ENCODE measurements around the gene CELSR1. TPM values are rescaled to one million over a fixed set of nuclear protein-coding genes. Genes with fewer than 3 reads are reported as not detected.
A peak's percentile ranks its signal among the peaks of the same experiment; 100 is the strongest.

CELSR1 gene
- 32.9 TPM for total RNA-seq

- no peak for DNase-seq (ENCODE audit: extremely low spot score in 2 of 2)
- Histone ChIP-seq H3K4me3 (peak within 1 kb of the TSS; percentile 52 to 54), H3K27me3 (no peaks in the 10 kb centered on the region), H3K36me3 (no peaks in the 10 kb centered on the region), H3K4me1 (peaks cover 38% of the 10 kb centered on the region), H3K27ac (peak within 1 kb of the TSS; percentile 77), H3K9me3 (no peaks in the 10 kb centered on the region)
- intact Hi-C loops (cut with DNase I), result loop anchor here (5.0 kb wide), 1 partner anchor 685 kb away; no protein-coding TSS in a partner anchor
- no peak for TF ChIP-seq POLR2AphosphoS5 (IDR thresholded peaks at IDR 0.05; ENCODE audit: insufficient read depth in 1 of 2, low read depth in 1 of 2)
- TF ChIP-seq CTCF (IDR thresholded peaks at IDR 0.05), result no peak
- no peak for TF ChIP-seq POLR2A (IDR thresholded peaks at IDR 0.05)
These were observed at the start of gene CELSR1 for GRCh38 chr22:46537225-46537945. CELSR1 (minus strand) TSS chr22:46537620; CDS start chr22:46537170, 450 bp downstream.

- peaks cover 47% of the 10 kb centered on the region for H3K4me1 ChIP-seq
- H3K27ac ChIP-seq, result no peak overlapping the region
- H3K36me3 ChIP-seq, result no peaks in the 10 kb centered on the region
- no peak for DNase-seq (ENCODE audit: extremely low spot score in 2 of 2)
- no peaks in the 10 kb centered on the region for H3K27me3 ChIP-seq
- no peak overlapping the region for H3K4me3 ChIP-seq
- TF ChIP-seq POLR2A (IDR thresholded peaks at IDR 0.05) (no peak), CTCF (IDR thresholded peaks at IDR 0.05) (no peak)
- no peaks in the 10 kb centered on the region for H3K9me3 ChIP-seq
- intact Hi-C loops (cut with DNase I), result no loop called here
These were observed 49.6 kb upstream of the CELSR1 start for GRCh38 chr22:46587061-46587460.

GRCh38 chr22:46586531-46587011 lies 49.2 kb upstream of the CELSR1 start:
- Histone ChIP-seq H3K27me3 (no peaks in the 10 kb centered on the region), H3K27ac (no peak overlapping the region)
- intact Hi-C loops (cut with DNase I), result no loop called here

GRCh38 chr22:46586123-46586519 lies 48.7 kb upstream of the CELSR1 start:
- intact Hi-C loops (cut with DNase I), result no loop called here
- TF ChIP-seq CTCF (IDR thresholded peaks at IDR 0.05) (no peak), POLR2AphosphoS5 (IDR thresholded peaks at IDR 0.05; ENCODE audit: insufficient read depth in 1 of 2, low read depth in 1 of 2) (no peak), POLR2A (IDR thresholded peaks at IDR 0.05) (no peak)
- Histone ChIP-seq H3K36me3 (no peaks in the 10 kb centered on the region), H3K4me3 (no peak overlapping the region), H3K27ac (no peak overlapping the region), H3K9me3 (no peaks in the 10 kb centered on the region), H3K27me3 (no peaks in the 10 kb centered on the region), H3K4me1 (peaks cover 54% of the 10 kb centered on the region)
- DNase-seq (ENCODE audit: extremely low spot score in 2 of 2), result no peak

More at GRCh38 chr22:46586531-46587011, 49.2 kb upstream of the CELSR1 start:
- TF ChIP-seq POLR2AphosphoS5 (IDR thresholded peaks at IDR 0.05; ENCODE audit: insufficient read depth in 1 of 2, low read depth in 1 of 2) (no peak), POLR2A (IDR thresholded peaks at IDR 0.05) (no peak), CTCF (IDR thresholded peaks at IDR 0.05) (no peak)
- DNase-seq (ENCODE audit: extremely low spot score in 2 of 2), result no peak
- H3K4me3 ChIP-seq, result no peak overlapping the region
- no peaks in the 10 kb centered on the region for H3K36me3 ChIP-seq
- no peaks in the 10 kb centered on the region for H3K9me3 ChIP-seq
- peaks cover 49% of the 10 kb centered on the region for H3K4me1 ChIP-seq

All from vagina (tissue), 2 donors.